ENCODE results near the gene PPP1R8.

- TF ChIP-seq NR3C1 (CRISPR knock-in tag; conservative IDR thresholded peaks at IDR 0.05; ENCODE audit: low read depth), result no peak
- TF ChIP-seq JUN (CRISPR knock-in tag; IDR thresholded peaks at IDR 0.05), result no peak
- TF ChIP-seq SOX15 (CRISPR knock-in tag; IDR thresholded peaks at IDR 0.05), result no peak
- no peak for TF ChIP-seq ARID4B (CRISPR knock-in tag; IDR thresholded peaks at IDR 0.05; ENCODE audit: borderline replicate concordance)
- no peak for TF ChIP-seq CTCF (IDR thresholded peaks at IDR 0.05)
- TF ChIP-seq MAX (CRISPR knock-in tag; IDR thresholded peaks at IDR 0.05), result no peak
- no peak for TF ChIP-seq ZSCAN18 (CRISPR knock-in tag; IDR thresholded peaks at IDR 0.05)
- no peak for TF ChIP-seq E2F4 (CRISPR knock-in tag; IDR thresholded peaks at IDR 0.05; ENCODE audit: borderline replicate concordance, low read depth)
- TF ChIP-seq CREB1 (CRISPR knock-in tag; IDR thresholded peaks at IDR 0.05), result no peak
- TF ChIP-seq ZMAT4 (CRISPR knock-in tag; IDR thresholded peaks at IDR 0.05), result no peak
- TF ChIP-seq NFE2L1 (CRISPR knock-in tag; IDR thresholded peaks at IDR 0.05), result no peak
Measured at GRCh38 chr1:27856561-27857343, 26.2 kb downstream of the PPP1R8 start.

Data from WTC11 (cell line).